ENCODE results near the gene GALNT8.

- TF ChIP-seq SIN3A (IDR thresholded peaks at IDR 0.05; ENCODE audit: borderline replicate concordance, insufficient read depth, low read length) (no peak), POLR2AphosphoS5 (IDR thresholded peaks at IDR 0.05; ENCODE audit: low read depth, low read length) (no peak), REST (IDR thresholded peaks at IDR 0.05; ENCODE audit: insufficient read depth in 1 of 2, low read depth in 2 of 2, low read length in 2 of 2) (no peak), TAF1 (IDR thresholded peaks at IDR 0.05; ENCODE audit: borderline replicate concordance, insufficient read depth, low read length) (no peak), FOXP2 (optimal IDR thresholded peaks at IDR 0.05; ENCODE audit: borderline replicate concordance, extremely low read depth, extremely low read length, insufficient read depth) (no peak)
Observed at GRCh38 chr12:4725057-4725456, 4.9 kb downstream of the GALNT8 start.

Measured in PFSK-1 (cell line).